Psoas muscle (tissue), 8 donors: ENCODE results near the gene ADRM1. TPM values are rescaled to one million over a fixed set of nuclear protein-coding genes. Genes with fewer than 3 reads are reported as not detected.

Experiments
- ATAC-seq, 4 donors: fragments of 200-7000 bp; cut with Tn5 transposase; one replicate each; pipeline ENCODE4 v1.9.1; 2020; ENCODE audit warnings: moderate library complexity in 3 of 4, mild to moderate bottlenecking in 2 of 4
- DNase-seq, 2 donors: peaks; one replicate each; pipeline ENCODE4 v3.0.0-alpha.2; 2020
- H3K27ac ChIP-seq: fragments of 200-600 bp; one replicate; pipeline ENCODE4 v1.8.0; 2022
- H3K27me3 ChIP-seq, 3 donors: fragments of 200-600 bp in 1 of 3; one replicate each; pipeline versions ENCODE4 v1.6.1 to v1.8.0; 2013 to 2022; ENCODE audit warnings: low read length in 2 of 3, mild to moderate bottlenecking in 2 of 3, moderate library complexity in 1 of 3; ENCODE audit not compliant: insufficient read depth in 3 of 3
- H3K36me3 ChIP-seq, 2 donors: fragments of 200-600 bp in 1 of 2; one replicate each; pipeline versions ENCODE4 v1.6.1 to v1.8.0; 2013 to 2022; ENCODE audit warnings: low read depth in 1 of 2, mild to moderate bottlenecking in 1 of 2, moderate library complexity in 1 of 2; ENCODE audit not compliant: insufficient read depth in 1 of 2
- H3K4me1 ChIP-seq: fragments of 200-600 bp; one replicate; pipeline ENCODE4 v1.8.0; 2022
- H3K4me3 ChIP-seq: fragments of 200-600 bp; one replicate; pipeline ENCODE4 v1.8.0; 2022; ENCODE audit warnings: mild to moderate bottlenecking
- H3K9me3 ChIP-seq: fragments of 200-600 bp; one replicate; pipeline ENCODE4 v1.8.0; 2022
- CTCF ChIP-seq: fragments of 200-600 bp; IDR thresholded peaks from one replicate; pipeline ENCODE4 v1.8.0; 2022; ENCODE audit warnings: antibody characterized with exemption
- WGBS, 3 donors: extraction: QIAGEN DNeasy Blood & Tissue Kit; methylation state at CpG; one replicate each; pipeline versions ENCODE4 v1.1.6 to v1.1.7; 2013; 5-methylcytosine and 5-hydroxymethylcytosine counted together
- intact Hi-C, 2 donors: fragments of 100-400 bp; cut with DNase I; formaldehyde crosslinking; loops; one replicate each; pipeline versions ENCODE4 v1.11.0 to v1.14.2; 2022
- polyA plus RNA-seq, 3 donors: library from polyadenylated mRNA; stranded (reverse); fragments of 200-250 nt; gene quantifications; one replicate each; pipeline ENCODE4 v1.2.3, GENCODE V29; 2013
- total RNA-seq, 4 donors: library from RNA; stranded (reverse); fragmentation: NEBNext Ultra II Directional in 2 of 4; extraction: Animal tissue kit (Norgen Biotek cat#: 25700) in 2 of 4; gene quantifications; one replicate each; pipeline versions ENCODE4 v1.2.1 to v1.2.4, GENCODE V29; 2021 to 2023
- donor health status: healthy with polysubstance abuse.
- donor health status: DM: no; HTN: no; CAD: no; lungs with moderate emphysema.
- donor health status: Bipolar disorder and iron deficiency.
- donor health status: healthy.
- donor health status: DM: yes; HTN: yes; CAD: no.
- donor health status: DM: no; HTN: no; CAD: no.
- donor health status: DM: no; HTN: no; CAD: no.
- donor health status: DM: yes; HTN: yes; CAD: no.

Gene ADRM1
- total and polyA plus RNA-seq, 7 donors: 142 to 603 (median 280) TPM

- ATAC-seq (peak in 1 of 4 donors; percentile 10), DNase-seq (peak in 1 of 2 donors; percentile 10)
- H3K27me3 ChIP-seq: no peaks in the 10 kb centered on the region
- no peak overlapping the region for H3K27ac ChIP-seq
- no peaks in the 10 kb centered on the region for H3K9me3 ChIP-seq
- WGBS, 3 donors: 87 to 88% (median 88%) methylated on average over 30 to 34 of the region's 34 CpGs
- H3K4me3 ChIP-seq: no peak overlapping the region
- intact Hi-C loops: no loop called here
- H3K4me1 ChIP-seq: no peaks in the 10 kb centered on the region
- peaks cover 0 to 62% of the 10 kb centered on the region in 2 donors for H3K36me3 ChIP-seq
- no peak for TF ChIP-seq CTCF
These were observed 34.9 kb downstream of the ADRM1 start for GRCh38 chr20:62337558-62338293.

GRCh38 chr20:62338294-62338620 lies 35.5 kb downstream of the ADRM1 start:
- intact Hi-C loops: no loop called here
- H3K9me3 ChIP-seq: no peaks in the 10 kb centered on the region
- ATAC-seq (peak in 1 of 4 donors; percentile 10), DNase-seq (peak in 1 of 2 donors; percentile 5)
- no peak overlapping the region for H3K4me3 ChIP-seq
- WGBS, 3 donors: 93 to 95% (median 93%) methylated on average over 12 to 16 of the region's 16 CpGs
- H3K36me3 ChIP-seq: peaks cover 0 to 58% of the 10 kb centered on the region in 2 donors
- no peaks in the 10 kb centered on the region for H3K4me1 ChIP-seq
- no peaks in the 10 kb centered on the region for H3K27me3 ChIP-seq
- no peak overlapping the region for H3K27ac ChIP-seq
- no peak for TF ChIP-seq CTCF

- H3K4me3 ChIP-seq: no peak overlapping the region
- H3K9me3 ChIP-seq: no peaks in the 10 kb centered on the region
- no peaks in the 10 kb centered on the region for H3K4me1 ChIP-seq
- intact Hi-C loops: loop anchor here in 1 of 2 donors (5.0 kb wide), 1 partner anchor 38 kb away; no protein-coding TSS in a partner anchor
- no peaks in the 10 kb centered on the region for H3K27me3 ChIP-seq
- no peak for ATAC-seq
- peaks cover 0 to 62% of the 10 kb centered on the region in 2 donors for H3K36me3 ChIP-seq
- WGBS, 3 donors: 77 to 87% (median 77%) methylated on average over 14 of the region's 14 CpGs
- no peak overlapping the region for H3K27ac ChIP-seq
- DNase-seq: peak in 1 of 2 donors; percentile 10
- no peak for TF ChIP-seq CTCF
These were observed 36.9 kb downstream of the ADRM1 start for GRCh38 chr20:62339647-62340062.

DNA sequence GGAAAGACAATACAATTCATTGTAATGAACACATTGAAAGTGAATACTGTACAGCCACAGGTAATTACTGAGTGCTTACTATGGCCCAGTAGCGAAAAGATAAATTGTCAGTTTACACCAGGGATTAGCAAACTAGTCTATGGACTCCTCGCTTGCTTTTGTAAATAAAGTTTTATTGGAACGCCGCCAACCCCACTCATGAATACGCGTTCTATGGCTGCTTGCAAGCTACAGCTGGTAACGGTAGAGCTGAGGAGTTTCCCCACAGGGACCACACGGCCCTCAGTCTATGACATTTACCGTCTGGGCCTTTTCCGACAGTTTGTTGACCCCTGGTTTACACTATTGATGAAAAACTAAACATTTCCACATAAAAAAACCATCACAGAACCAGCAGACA lies 40.1 kb downstream of the ADRM1 start:
- Histone ChIP-seq H3K9me3 (no peaks in the 10 kb centered on the region), H3K4me1 (peaks cover 13% of the 10 kb centered on the region), H3K27ac (no peak overlapping the region), H3K36me3 (peaks cover 0 to 62% of the 10 kb centered on the region in 2 donors), H3K4me3 (no peak overlapping the region), H3K27me3 (no peaks in the 10 kb centered on the region)
- 76 to 81% (median 78%) methylated on average over 10 of the region's 10 CpGs for WGBS, 3 donors
- no peak for TF ChIP-seq CTCF
- ATAC-seq (no peak), DNase-seq (no peak)
- intact Hi-C loops: loop anchor here in 1 of 2 donors (5.0 kb wide), 1 partner anchor 34 kb away; no protein-coding TSS in a partner anchor
